ENCODE results near the gene FOCAD. TPM values are rescaled to one million over a fixed set of nuclear protein-coding genes. Genes with fewer than 3 reads are reported as not detected.

FOCAD gene
- total and polyA plus RNA-seq, 10 of the 15 experiments (the other 5 are each of a cell fraction or from before 2014, with no cell fraction given), result 13.7 to 93.0 (median 41.8) TPM

DNA sequence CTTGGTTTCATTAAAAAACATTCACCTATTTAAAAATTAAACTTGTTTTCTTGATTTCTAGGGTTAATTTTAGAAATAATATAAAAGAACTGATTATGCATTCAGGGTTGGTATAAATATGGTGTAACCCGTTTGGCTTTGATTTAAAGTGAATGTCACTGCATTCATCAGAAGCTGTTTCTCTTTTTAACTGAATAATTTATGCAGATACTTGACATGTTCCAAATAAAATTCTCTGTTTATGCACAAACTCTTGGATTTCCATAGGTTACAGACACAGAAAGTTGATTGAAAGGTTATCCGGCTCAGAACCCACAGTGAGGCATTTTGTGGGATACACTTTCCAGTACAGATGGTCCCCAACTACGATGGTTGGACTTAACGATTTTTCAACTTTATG, 186.1 kb downstream of the FOCAD start (continued):
- TF ChIP-seq CHD4 (IDR thresholded peaks at IDR 0.05), result no peak
- TF ChIP-seq, protein P1, sequence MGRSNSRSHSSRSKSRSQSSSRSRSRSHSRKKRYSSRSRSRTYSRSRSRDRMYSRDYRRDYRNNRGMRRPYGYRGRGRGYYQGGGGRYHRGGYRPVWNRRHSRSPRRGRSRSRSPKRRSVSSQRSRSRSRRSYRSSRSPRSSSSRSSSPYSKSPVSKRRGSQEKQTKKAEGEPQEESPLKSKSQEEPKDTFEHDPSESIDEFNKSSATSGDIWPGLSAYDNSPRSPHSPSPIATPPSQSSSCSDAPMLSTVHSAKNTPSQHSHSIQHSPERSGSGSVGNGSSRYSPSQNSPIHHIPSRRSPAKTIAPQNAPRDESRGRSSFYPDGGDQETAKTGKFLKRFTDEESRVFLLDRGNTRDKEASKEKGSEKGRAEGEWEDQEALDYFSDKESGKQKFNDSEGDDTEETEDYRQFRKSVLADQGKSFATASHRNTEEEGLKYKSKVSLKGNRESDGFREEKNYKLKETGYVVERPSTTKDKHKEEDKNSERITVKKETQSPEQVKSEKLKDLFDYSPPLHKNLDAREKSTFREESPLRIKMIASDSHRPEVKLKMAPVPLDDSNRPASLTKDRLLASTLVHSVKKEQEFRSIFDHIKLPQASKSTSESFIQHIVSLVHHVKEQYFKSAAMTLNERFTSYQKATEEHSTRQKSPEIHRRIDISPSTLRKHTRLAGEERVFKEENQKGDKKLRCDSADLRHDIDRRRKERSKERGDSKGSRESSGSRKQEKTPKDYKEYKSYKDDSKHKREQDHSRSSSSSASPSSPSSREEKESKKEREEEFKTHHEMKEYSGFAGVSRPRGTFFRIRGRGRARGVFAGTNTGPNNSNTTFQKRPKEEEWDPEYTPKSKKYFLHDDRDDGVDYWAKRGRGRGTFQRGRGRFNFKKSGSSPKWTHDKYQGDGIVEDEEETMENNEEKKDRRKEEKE (IDR thresholded peaks at IDR 0.05), result no peak
- TF ChIP-seq, protein P2, sequence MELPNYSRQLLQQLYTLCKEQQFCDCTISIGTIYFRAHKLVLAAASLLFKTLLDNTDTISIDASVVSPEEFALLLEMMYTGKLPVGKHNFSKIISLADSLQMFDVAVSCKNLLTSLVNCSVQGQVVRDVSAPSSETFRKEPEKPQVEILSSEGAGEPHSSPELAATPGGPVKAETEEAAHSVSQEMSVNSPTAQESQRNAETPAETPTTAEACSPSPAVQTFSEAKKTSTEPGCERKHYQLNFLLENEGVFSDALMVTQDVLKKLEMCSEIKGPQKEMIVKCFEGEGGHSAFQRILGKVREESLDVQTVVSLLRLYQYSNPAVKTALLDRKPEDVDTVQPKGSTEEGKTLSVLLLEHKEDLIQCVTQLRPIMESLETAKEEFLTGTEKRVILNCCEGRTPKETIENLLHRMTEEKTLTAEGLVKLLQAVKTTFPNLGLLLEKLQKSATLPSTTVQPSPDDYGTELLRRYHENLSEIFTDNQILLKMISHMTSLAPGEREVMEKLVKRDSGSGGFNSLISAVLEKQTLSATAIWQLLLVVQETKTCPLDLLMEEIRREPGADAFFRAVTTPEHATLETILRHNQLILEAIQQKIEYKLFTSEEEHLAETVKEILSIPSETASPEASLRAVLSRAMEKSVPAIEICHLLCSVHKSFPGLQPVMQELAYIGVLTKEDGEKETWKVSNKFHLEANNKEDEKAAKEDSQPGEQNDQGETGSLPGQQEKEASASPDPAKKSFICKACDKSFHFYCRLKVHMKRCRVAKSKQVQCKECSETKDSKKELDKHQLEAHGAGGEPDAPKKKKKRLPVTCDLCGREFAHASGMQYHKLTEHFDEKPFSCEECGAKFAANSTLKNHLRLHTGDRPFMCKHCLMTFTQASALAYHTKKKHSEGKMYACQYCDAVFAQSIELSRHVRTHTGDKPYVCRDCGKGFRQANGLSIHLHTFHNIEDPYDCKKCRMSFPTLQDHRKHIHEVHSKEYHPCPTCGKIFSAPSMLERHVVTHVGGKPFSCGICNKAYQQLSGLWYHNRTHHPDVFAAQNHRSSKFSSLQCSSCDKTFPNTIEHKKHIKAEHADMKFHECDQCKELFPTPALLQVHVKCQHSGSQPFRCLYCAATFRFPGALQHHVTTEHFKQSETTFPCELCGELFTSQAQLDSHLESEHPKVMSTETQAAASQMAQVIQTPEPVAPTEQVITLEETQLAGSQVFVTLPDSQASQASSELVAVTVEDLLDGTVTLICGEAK (IDR thresholded peaks at IDR 0.05; ENCODE audit: borderline replicate concordance), result no peak
- no peak for TF ChIP-seq CBX3 (IDR thresholded peaks at IDR 0.05; ENCODE audit: borderline replicate concordance, low read depth)
